ENCODE measurements around the gene GIMAP5. TPM values are rescaled to one million over a fixed set of nuclear protein-coding genes. Genes with fewer than 3 reads are reported as not detected.

Gene GIMAP5
- total RNA-seq, 1 experiment from 2014 or later = not detected

DNA sequence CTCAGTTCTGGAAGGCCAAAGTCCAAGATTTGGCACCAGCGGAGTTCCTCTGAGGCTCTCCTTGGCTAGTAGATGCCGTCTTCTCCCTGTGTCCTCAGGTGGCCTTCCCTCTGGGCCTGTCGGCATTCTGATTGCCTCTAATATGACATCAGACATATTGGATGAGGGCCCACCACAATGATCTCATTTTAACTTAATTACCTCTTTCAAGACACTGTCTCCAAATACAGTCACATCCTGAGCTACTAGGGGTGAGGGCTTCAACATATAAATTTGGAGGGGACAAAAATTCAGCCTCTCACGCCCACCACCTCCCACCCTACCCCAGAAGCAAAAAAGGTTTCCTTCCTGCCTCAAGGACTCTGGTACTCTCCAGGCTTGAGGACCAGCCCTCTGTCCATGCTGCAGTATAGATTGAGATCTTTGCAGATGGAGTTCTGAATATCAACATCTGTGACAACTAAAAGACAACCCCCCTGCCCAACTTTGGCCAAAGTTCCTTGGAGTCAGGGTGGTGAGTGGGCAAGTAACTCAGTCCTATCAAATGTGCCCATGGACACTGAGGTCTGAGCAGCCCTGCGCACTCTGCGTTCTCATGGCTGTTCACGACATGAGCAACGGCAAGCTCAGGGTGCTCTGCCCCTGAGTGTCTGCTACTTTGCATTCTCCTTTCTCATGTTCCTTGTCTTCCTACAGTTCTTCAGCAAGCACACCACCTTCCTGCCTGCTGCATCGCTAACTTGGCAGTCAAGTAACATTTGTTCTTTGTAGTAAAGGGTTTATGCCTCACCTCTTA lies 51.5 kb downstream of the GIMAP5 start:
- Histone ChIP-seq H3K4ac (ENCODE audit: low read depth, low read length) (no peak overlapping the region), H3K27me3 (ENCODE audit: insufficient read depth, low read length) (no peaks in the 10 kb centered on the region), H2AK5ac (ENCODE audit: insufficient read length, low read length) (no peak overlapping the region), H3K4me1 (ENCODE audit: insufficient read depth, low read length) (no peaks in the 10 kb centered on the region), H4K20me1 (ENCODE audit: control insufficient read depth, insufficient read depth, insufficient read length) (no peaks in the 10 kb centered on the region), H3K23ac (ENCODE audit: insufficient read length, low read depth, low read length) (no peak overlapping the region), H2BK12ac (ENCODE audit: insufficient read length, low read depth, low read length) (no peak overlapping the region), H2AFZ (ENCODE audit: low read length) (no peak overlapping the region), H2BK5ac (ENCODE audit: insufficient read length, low read length) (no peak overlapping the region), H3K23me2 (ENCODE audit: insufficient read length, low read depth, low read length, poor library complexity, severe bottlenecking) (no peaks in the 10 kb centered on the region), H3K56ac (ENCODE audit: insufficient read length, low read depth, low read length) (no peak overlapping the region), H2BK20ac (ENCODE audit: low read depth, low read length, poor library complexity, severe bottlenecking) (no peak overlapping the region), H3K18ac (ENCODE audit: insufficient read length, low read depth, low read length) (no peak overlapping the region), H3T11ph (ENCODE audit: low read length) (no peak overlapping the region), H3K79me2 (ENCODE audit: insufficient read depth, low read length) (no peaks in the 10 kb centered on the region), H3K14ac (ENCODE audit: insufficient read depth, low read length) (no peak overlapping the region), H3K9me3 (ENCODE audit: control insufficient read depth, low read depth, low read length) (no peaks in the 10 kb centered on the region), H4K5ac (ENCODE audit: insufficient read length, low read depth, low read length) (no peak overlapping the region), H3K27ac (ENCODE audit: insufficient read length, low read depth, low read length) (no peak overlapping the region), H3K4me2 (ENCODE audit: insufficient read depth, insufficient read length, low read length) (no peak overlapping the region), H2BK15ac (ENCODE audit: low read depth, low read length) (no peak overlapping the region), H2BK120ac (ENCODE audit: low read depth, low read length, poor library complexity, severe bottlenecking) (no peak overlapping the region), H3K79me1 (ENCODE audit: insufficient read depth, low read depth, low read length, poor library complexity, severe bottlenecking) (no peaks in the 10 kb centered on the region), H4K8ac (replicated peaks; ENCODE audit: insufficient read length, low read depth, low read length) (no peak overlapping the region), H3K9ac (ENCODE audit: extremely low read depth, insufficient read length, low read length) (no peak overlapping the region), H4K91ac (ENCODE audit: insufficient read length, low read depth, low read length) (no peak overlapping the region)
- Mint-ChIP-seq H3K27me3 (ENCODE audit: low read depth) (peaks cover 52% of the 10 kb centered on the region), H3K36me3 (ENCODE audit: insufficient read depth in 1 of 3, low read depth in 3 of 3) (no peaks in the 10 kb centered on the region), H3K27ac (no peak overlapping the region), H3K4me3 (no peak overlapping the region), H3K4me1 (no peaks in the 10 kb centered on the region), H3K9me3 (no peaks in the 10 kb centered on the region)
- DNase-seq = no peak
- WGBS (ENCODE audit: extremely low coverage, insufficient read length, low lambda C conversion rate) = no CpG with 5 or more reads among the region's 9 CpGs
- TF ChIP-seq, protein P1, sequence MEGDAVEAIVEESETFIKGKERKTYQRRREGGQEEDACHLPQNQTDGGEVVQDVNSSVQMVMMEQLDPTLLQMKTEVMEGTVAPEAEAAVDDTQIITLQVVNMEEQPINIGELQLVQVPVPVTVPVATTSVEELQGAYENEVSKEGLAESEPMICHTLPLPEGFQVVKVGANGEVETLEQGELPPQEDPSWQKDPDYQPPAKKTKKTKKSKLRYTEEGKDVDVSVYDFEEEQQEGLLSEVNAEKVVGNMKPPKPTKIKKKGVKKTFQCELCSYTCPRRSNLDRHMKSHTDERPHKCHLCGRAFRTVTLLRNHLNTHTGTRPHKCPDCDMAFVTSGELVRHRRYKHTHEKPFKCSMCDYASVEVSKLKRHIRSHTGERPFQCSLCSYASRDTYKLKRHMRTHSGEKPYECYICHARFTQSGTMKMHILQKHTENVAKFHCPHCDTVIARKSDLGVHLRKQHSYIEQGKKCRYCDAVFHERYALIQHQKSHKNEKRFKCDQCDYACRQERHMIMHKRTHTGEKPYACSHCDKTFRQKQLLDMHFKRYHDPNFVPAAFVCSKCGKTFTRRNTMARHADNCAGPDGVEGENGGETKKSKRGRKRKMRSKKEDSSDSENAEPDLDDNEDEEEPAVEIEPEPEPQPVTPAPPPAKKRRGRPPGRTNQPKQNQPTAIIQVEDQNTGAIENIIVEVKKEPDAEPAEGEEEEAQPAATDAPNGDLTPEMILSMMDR (conservative IDR thresholded peaks at IDR 0.05) = no peak
